ENCODE data around the gene MTMR2. TPM values are rescaled to one million over a fixed set of nuclear protein-coding genes. Genes with fewer than 3 reads are reported as not detected.

Gene MTMR2
- total and polyA plus RNA-seq, 9 of the 15 experiments (the other 6 are each of a cell fraction or from before 2014, with no cell fraction given), result 12.6 to 35.8 (median 25.2) TPM

GRCh38 chr11:95943546-95943945 lies 19.6 kb upstream of the MTMR2 start:
- Histone ChIP-seq H3K27me3 (ENCODE audit: control insufficient read depth in 2 of 2, insufficient read depth in 2 of 2, low read length in 2 of 2) (no peaks in the 10 kb centered on the region), H3K79me2 (ENCODE audit: control insufficient read depth, insufficient read depth, low read length) (no peaks in the 10 kb centered on the region), H3K4me3 (no peak overlapping the region), H3K9ac (ENCODE audit: insufficient read depth in 1 of 2, low read depth in 2 of 2, low read length in 2 of 2) (no peak overlapping the region), H3K9me1 (ENCODE audit: control insufficient read depth, insufficient read depth, low read length) (no peaks in the 10 kb centered on the region), H3K27ac (ENCODE audit: extremely low read depth, low read depth, low read length) (no peak overlapping the region), H4K20me1 (replicated peaks; ENCODE audit: control insufficient read depth, insufficient read depth, low read length) (no peaks in the 10 kb centered on the region), H3K4me2 (ENCODE audit: insufficient read depth, low read length) (no peak overlapping the region), H3K36me3 (ENCODE audit: control insufficient read depth, insufficient read depth, low read length) (no peaks in the 10 kb centered on the region), H3K9me3 (replicated peaks; ENCODE audit: control insufficient read depth, insufficient read depth, low read depth, low read length) (peaks cover 9% of the 10 kb centered on the region; the same call in 1 of the 2 replicates), H3K4me1 (replicated peaks in 1 of 2; ENCODE audit: control insufficient read depth in 2 of 2, insufficient read depth in 2 of 2, low read length in 2 of 2) (no peaks in the 10 kb centered on the region), H2AFZ (ENCODE audit: low read depth, low read length) (no peak overlapping the region)
- TF ChIP-seq ZNF384 (IDR thresholded peaks at IDR 0.05; ENCODE audit: low read depth, low read length) (no peak), GTF2A2 (tag; IDR thresholded peaks at IDR 0.05) (no peak), HMG20A (CRISPR knock-in tag; conservative IDR thresholded peaks at IDR 0.05) (no peak), POU5F1 (IDR thresholded peaks at IDR 0.05; ENCODE audit: borderline replicate concordance, low read depth, low read length, partially characterized antibody) (no peak), RHOXF2B (CRISPR knock-in tag; conservative IDR thresholded peaks at IDR 0.05) (no peak), SMAD4 (CRISPR knock-in tag; conservative IDR thresholded peaks at IDR 0.05) (no peak), CEBPG (CRISPR knock-in tag; IDR thresholded peaks at IDR 0.05) (0 out of 2 replicates have a peak, but pooled peaks have one; percentile 13), CEBPG (tag; conservative IDR thresholded peaks at IDR 0.05 in 1 of 2, IDR thresholded peaks at IDR 0.05 in 1 of 2) (no peak), ZBTB34 (CRISPR knock-in tag; IDR thresholded peaks at IDR 0.05) (no peak), ATF3 (IDR thresholded peaks at IDR 0.05) (0 out of 2 replicates have a peak, but pooled peaks have one; percentile 7), ATF3 (CRISPR knock-in tag; conservative IDR thresholded peaks at IDR 0.05) (no peak)
- ChIA-PET CTCF (ENCODE audit: low intra/inter-chr PET ratio) (no interaction called here), POLR2A (no interaction called here)
- no peak for DNase-seq (ENCODE audit: extremely low read depth in 1 of 4, low spot score in 3 of 4)
- BruUV-seq (replicated peaks), result no TSS peak
- intact Hi-C loops (cut with micrococcal nuclease), result no loop called here
- no peak for ATAC-seq
- in situ Hi-C loops (cut with MboI), result no loop called here
- 0% methylated on average over 1 of the region's 1 CpG for WGBS (ENCODE audit: insufficient coverage, low coverage, missing lambda C conversion rate)
- FAIRE-seq, result no peak
